Keratinocyte (primary cell): ENCODE data around the gene UBE2F. TPM values are rescaled to one million over a fixed set of nuclear protein-coding genes. Genes with fewer than 3 reads are reported as not detected.

Experiments
- DNase-seq: peaks from one replicate; pipeline ENCODE4 v3.0.0-alpha.2; 2011; ENCODE audit warnings: low read depth, missing footprints, low spot score
- FAIRE-seq: peaks from 2 replicates; lab custom pipeline; 2011; peaks lifted over from hg19 to GRCh38; lab: Jason Lieb, UNC
- H2AFZ ChIP-seq: 2 replicates; pipeline ENCODE4 v1.6.0; 2012; ENCODE audit warnings: low read length, control low read depth, inconsistent platforms; ENCODE audit not compliant: control insufficient read depth
- H3K27ac ChIP-seq: 2 replicates; pipeline ENCODE4 v1.5.1; 2011; ENCODE audit warnings: low read length; ENCODE audit not compliant: control insufficient read depth, insufficient read depth
- H3K27me3 ChIP-seq: 3 replicates; pipeline ENCODE4 v1.6.0; 2011; ENCODE audit warnings: low read length; ENCODE audit not compliant: control insufficient read depth, insufficient read depth; ENCODE audit errors: extremely low read depth
- H3K36me3 ChIP-seq, 2 experiments: 2 replicates in 1 of 2; 3 replicates in 1 of 2; pipeline ENCODE4 v1.5.1; 2011; ENCODE audit warnings: low read length in 2 of 2, mild to moderate bottlenecking in 1 of 2; ENCODE audit not compliant: control insufficient read depth in 2 of 2, insufficient read depth in 2 of 2; ENCODE audit errors: extremely low read depth in 1 of 2
- H3K4me1 ChIP-seq: 3 replicates; pipeline ENCODE4 v1.5.1; 2011; ENCODE audit warnings: low read length; ENCODE audit not compliant: control insufficient read depth, insufficient read depth; ENCODE audit errors: extremely low read depth
- H3K4me2 ChIP-seq: 3 replicates; pipeline ENCODE4 v1.6.0; 2011; ENCODE audit warnings: low read depth, low read length; ENCODE audit not compliant: control insufficient read depth, insufficient read depth; ENCODE audit errors: extremely low read depth
- H3K4me3 ChIP-seq, 3 experiments: fragments of 200-600 bp in 1 of 3; sonication (generic) in 1 of 3; 2 replicates in 2 of 3; 3 replicates in 1 of 3; pipeline ENCODE4 v1.5.1; 2011 to 2016; ENCODE audit warnings: low read length in 3 of 3, mild to moderate bottlenecking in 3 of 3, control low read depth in 2 of 3, inconsistent platforms in 1 of 3, low read depth in 1 of 3, mixed read lengths in 1 of 3, mixed run types in 1 of 3, moderate library complexity in 1 of 3; ENCODE audit not compliant: control insufficient read depth in 2 of 3, insufficient read depth in 2 of 3; ENCODE audit errors: extremely low read depth in 1 of 3
- H3K79me2 ChIP-seq: 2 replicates; pipeline ENCODE4 v1.6.0; 2012; ENCODE audit warnings: low read length; ENCODE audit not compliant: control insufficient read depth, insufficient read depth
- H3K9ac ChIP-seq: 3 replicates; pipeline ENCODE4 v1.6.0; 2011; ENCODE audit warnings: low read length; ENCODE audit not compliant: control insufficient read depth, insufficient read depth; ENCODE audit errors: extremely low read depth
- H3K9me1 ChIP-seq: 3 replicates; pipeline ENCODE4 v1.6.0; 2011; ENCODE audit warnings: low read length; ENCODE audit not compliant: control insufficient read depth, insufficient read depth; ENCODE audit errors: extremely low read depth
- H3K9me3 ChIP-seq: 2 replicates; pipeline ENCODE4 v1.5.1; 2012; ENCODE audit warnings: low read depth, low read length; ENCODE audit not compliant: control insufficient read depth
- H4K20me1 ChIP-seq: 3 replicates; pipeline ENCODE4 v1.6.0; 2011; ENCODE audit warnings: low read length; ENCODE audit not compliant: control insufficient read depth, insufficient read depth; ENCODE audit errors: extremely low read depth
- CTCF ChIP-seq, 3 experiments: IDR thresholded peaks in 1 of 3; conservative IDR thresholded peaks in 1 of 3; optimal IDR thresholded peaks in 1 of 3; 2 replicates in 2 of 3; 3 replicates in 1 of 3; pipeline versions ENCODE3 to v1.5.1; 2011; ENCODE audit warnings: low read length in 3 of 3, mild to moderate bottlenecking in 3 of 3, moderate library complexity in 2 of 3, control low read depth in 1 of 3, inconsistent platforms in 1 of 3; ENCODE audit not compliant: insufficient read depth in 2 of 3; ENCODE audit errors: extremely low read depth in 1 of 3
- EZH2 ChIP-seq: IDR thresholded peaks from one replicate; pipeline ENCODE4 v1.6.1; 2012; ENCODE audit warnings: inconsistent platforms, mild to moderate bottlenecking, low read length, moderate library complexity
- dilution Hi-C: fragments of 300-500 bp; cut with MboI; formaldehyde crosslinking; loops from one replicate; pipeline ENCODE4 v1.7.0; 2020; ENCODE audit warnings: low sequenced_read_pairs; ENCODE audit not compliant: extremely low pct_ligation_motif_present
- polyA plus RNA-seq, 5 experiments: library from polyadenylated mRNA; depleted of rRNA in 3 of 5; stranded (reverse) in 3 of 5; stranded (forward) in 1 of 5; unstranded in 1 of 5; fragments of >200 nt; gene quantifications; 1 replicate in 1 of 5; 2 replicates in 3 of 5; 3 replicates in 1 of 5; pipeline versions ENCODE4 v1.2.1 to v1.2.3, GENCODE V29; 2011 to 2012; ENCODE audit warnings: missing spikeins in 2 of 5, low read depth in 1 of 5, low replicate concordance in 1 of 5

The UBE2F gene
- polyA plus RNA-seq, 1 donor (not counting 4 experiments of a cell fraction or from before 2014, with no cell fraction given): 95.6 TPM

GRCh38 chr2:237921967-237922492, 44.8 kb upstream of the UBE2F start:
- Histone ChIP-seq H3K9ac (no peak overlapping the region), H3K4me2 (no peak overlapping the region), H4K20me1 (no peaks in the 10 kb centered on the region), H3K79me2 (no peaks in the 10 kb centered on the region), H3K36me3 (no peaks in the 10 kb centered on the region), H3K9me1 (peaks cover 2% of the 10 kb centered on the region), H3K9me3 (no peaks in the 10 kb centered on the region), H3K4me3 (no peak overlapping the region), H3K27ac (no peak overlapping the region), H2AFZ (no peak overlapping the region), H3K27me3 (no peaks in the 10 kb centered on the region), H3K4me1 (peaks cover 12% of the 10 kb centered on the region)
- TF ChIP-seq CTCF (optimal IDR thresholded peaks at IDR 0.05 in 1 of 3, IDR thresholded peaks at IDR 0.05 in 1 of 3, conservative IDR thresholded peaks at IDR 0.05 in 1 of 3; ENCODE audit: extremely low read depth in 1 of 3, insufficient read depth in 2 of 3, low read length in 3 of 3) (no peak), EZH2 (no peak)
- dilution Hi-C loops: no loop called here
- no peak for DNase-seq
- FAIRE-seq: no peak

GRCh38 chr2:237922641-237923361, 44.0 kb upstream of the UBE2F start:
- peak; percentile 97 for FAIRE-seq
- no peaks in the 10 kb centered on the region for H4K20me1 ChIP-seq
- H3K36me3 ChIP-seq: no peaks in the 10 kb centered on the region
- peak overlapping the region; percentile 36 for H3K9ac ChIP-seq
- H3K27ac ChIP-seq: no peak overlapping the region
- peak; percentile 53 for DNase-seq
- H3K9me3 ChIP-seq: no peaks in the 10 kb centered on the region
- H3K4me1 ChIP-seq: peaks cover 12% of the 10 kb centered on the region
- peak overlapping the region; percentile 29 for H2AFZ ChIP-seq
- peaks cover 2% of the 10 kb centered on the region for H3K9me1 ChIP-seq
- no peak for TF ChIP-seq CTCF (optimal IDR thresholded peaks at IDR 0.05 in 1 of 3, IDR thresholded peaks at IDR 0.05 in 1 of 3, conservative IDR thresholded peaks at IDR 0.05 in 1 of 3; ENCODE audit: extremely low read depth in 1 of 3, insufficient read depth in 2 of 3, low read length in 3 of 3)
- TF ChIP-seq EZH2: no peak
- no peaks in the 10 kb centered on the region for H3K27me3 ChIP-seq
- H3K79me2 ChIP-seq: no peaks in the 10 kb centered on the region
- peak overlapping the region; percentile 72 for H3K4me2 ChIP-seq
- dilution Hi-C loops: no loop called here
- H3K4me3 ChIP-seq: peak overlapping the region in 2 of 3 experiments; percentile 12 to 15
